ENCODE results near the gene LIMCH1.

DNA sequence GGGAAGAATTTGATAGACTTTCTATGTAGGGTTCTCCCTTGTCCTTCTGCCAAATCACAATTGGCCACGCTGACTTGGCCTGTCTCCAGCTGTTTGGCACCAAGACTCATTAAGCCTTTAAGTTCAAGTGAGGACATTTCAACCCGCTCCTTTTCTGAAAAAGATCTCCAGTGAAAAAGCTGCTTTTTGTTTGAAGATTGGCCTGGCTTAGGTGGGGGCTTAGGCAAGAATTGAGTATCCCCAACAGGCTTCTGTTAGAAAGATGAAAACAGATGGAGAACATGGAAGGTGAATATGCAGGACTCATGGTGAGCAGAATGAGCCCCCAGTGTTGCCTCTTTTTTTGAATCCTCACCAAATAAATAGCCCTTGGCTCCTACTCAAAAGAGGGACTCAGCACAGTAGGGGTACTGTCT, 28.5 kb upstream of the LIMCH1 start:
- TF ChIP-seq, protein P1, sequence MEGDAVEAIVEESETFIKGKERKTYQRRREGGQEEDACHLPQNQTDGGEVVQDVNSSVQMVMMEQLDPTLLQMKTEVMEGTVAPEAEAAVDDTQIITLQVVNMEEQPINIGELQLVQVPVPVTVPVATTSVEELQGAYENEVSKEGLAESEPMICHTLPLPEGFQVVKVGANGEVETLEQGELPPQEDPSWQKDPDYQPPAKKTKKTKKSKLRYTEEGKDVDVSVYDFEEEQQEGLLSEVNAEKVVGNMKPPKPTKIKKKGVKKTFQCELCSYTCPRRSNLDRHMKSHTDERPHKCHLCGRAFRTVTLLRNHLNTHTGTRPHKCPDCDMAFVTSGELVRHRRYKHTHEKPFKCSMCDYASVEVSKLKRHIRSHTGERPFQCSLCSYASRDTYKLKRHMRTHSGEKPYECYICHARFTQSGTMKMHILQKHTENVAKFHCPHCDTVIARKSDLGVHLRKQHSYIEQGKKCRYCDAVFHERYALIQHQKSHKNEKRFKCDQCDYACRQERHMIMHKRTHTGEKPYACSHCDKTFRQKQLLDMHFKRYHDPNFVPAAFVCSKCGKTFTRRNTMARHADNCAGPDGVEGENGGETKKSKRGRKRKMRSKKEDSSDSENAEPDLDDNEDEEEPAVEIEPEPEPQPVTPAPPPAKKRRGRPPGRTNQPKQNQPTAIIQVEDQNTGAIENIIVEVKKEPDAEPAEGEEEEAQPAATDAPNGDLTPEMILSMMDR (conservative IDR thresholded peaks at IDR 0.05; ENCODE audit: low read length), result no peak
- TF ChIP-seq EZH2phosphoT487 (IDR thresholded peaks at IDR 0.05; ENCODE audit: borderline replicate concordance, low read depth, low read length), result no peak
